Panc1 (cell line): Measurements from ENCODE around the gene MATN4.

ENCODE experiments used
- POLR2AphosphoS5 ChIP-seq: IDR thresholded peaks from 2 replicates; pipeline ENCODE4 v1.6.1; 2012; ENCODE audit warnings: mild to moderate bottlenecking, low read depth, low read length, moderate library complexity
- TF ChIP-seq, protein P1 (sequence below): fragments of 450-650 bp; IDR thresholded peaks from 2 replicates; pipeline ENCODE4 v1.5.1; 2017; ENCODE audit warnings: mild to moderate bottlenecking
- TF ChIP-seq, protein P2 (sequence below), 2 experiments: IDR thresholded peaks; 2 replicates each; pipeline ENCODE4 v1.6.1; 2011 to 2012; ENCODE audit warnings: low read depth in 2 of 2, control low read depth in 1 of 2, low read length in 1 of 2, mild to moderate bottlenecking in 1 of 2, moderate library complexity in 1 of 2; ENCODE audit not compliant: insufficient read depth in 1 of 2

GRCh38 chr20:45352729-45353128 is 44.6 kb upstream of the MATN4 start:
- TF ChIP-seq, protein P1, sequence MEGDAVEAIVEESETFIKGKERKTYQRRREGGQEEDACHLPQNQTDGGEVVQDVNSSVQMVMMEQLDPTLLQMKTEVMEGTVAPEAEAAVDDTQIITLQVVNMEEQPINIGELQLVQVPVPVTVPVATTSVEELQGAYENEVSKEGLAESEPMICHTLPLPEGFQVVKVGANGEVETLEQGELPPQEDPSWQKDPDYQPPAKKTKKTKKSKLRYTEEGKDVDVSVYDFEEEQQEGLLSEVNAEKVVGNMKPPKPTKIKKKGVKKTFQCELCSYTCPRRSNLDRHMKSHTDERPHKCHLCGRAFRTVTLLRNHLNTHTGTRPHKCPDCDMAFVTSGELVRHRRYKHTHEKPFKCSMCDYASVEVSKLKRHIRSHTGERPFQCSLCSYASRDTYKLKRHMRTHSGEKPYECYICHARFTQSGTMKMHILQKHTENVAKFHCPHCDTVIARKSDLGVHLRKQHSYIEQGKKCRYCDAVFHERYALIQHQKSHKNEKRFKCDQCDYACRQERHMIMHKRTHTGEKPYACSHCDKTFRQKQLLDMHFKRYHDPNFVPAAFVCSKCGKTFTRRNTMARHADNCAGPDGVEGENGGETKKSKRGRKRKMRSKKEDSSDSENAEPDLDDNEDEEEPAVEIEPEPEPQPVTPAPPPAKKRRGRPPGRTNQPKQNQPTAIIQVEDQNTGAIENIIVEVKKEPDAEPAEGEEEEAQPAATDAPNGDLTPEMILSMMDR: no peak
- TF ChIP-seq, protein P2, sequence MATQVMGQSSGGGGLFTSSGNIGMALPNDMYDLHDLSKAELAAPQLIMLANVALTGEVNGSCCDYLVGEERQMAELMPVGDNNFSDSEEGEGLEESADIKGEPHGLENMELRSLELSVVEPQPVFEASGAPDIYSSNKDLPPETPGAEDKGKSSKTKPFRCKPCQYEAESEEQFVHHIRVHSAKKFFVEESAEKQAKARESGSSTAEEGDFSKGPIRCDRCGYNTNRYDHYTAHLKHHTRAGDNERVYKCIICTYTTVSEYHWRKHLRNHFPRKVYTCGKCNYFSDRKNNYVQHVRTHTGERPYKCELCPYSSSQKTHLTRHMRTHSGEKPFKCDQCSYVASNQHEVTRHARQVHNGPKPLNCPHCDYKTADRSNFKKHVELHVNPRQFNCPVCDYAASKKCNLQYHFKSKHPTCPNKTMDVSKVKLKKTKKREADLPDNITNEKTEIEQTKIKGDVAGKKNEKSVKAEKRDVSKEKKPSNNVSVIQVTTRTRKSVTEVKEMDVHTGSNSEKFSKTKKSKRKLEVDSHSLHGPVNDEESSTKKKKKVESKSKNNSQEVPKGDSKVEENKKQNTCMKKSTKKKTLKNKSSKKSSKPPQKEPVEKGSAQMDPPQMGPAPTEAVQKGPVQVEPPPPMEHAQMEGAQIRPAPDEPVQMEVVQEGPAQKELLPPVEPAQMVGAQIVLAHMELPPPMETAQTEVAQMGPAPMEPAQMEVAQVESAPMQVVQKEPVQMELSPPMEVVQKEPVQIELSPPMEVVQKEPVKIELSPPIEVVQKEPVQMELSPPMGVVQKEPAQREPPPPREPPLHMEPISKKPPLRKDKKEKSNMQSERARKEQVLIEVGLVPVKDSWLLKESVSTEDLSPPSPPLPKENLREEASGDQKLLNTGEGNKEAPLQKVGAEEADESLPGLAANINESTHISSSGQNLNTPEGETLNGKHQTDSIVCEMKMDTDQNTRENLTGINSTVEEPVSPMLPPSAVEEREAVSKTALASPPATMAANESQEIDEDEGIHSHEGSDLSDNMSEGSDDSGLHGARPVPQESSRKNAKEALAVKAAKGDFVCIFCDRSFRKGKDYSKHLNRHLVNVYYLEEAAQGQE (IDR thresholded peaks at IDR 0.05; ENCODE audit: insufficient read depth in 1 of 2, low read depth in 2 of 2, low read length in 1 of 2): no peak
- TF ChIP-seq POLR2AphosphoS5: no peak
